B cell (primary cell): ENCODE results near the gene GABPB1. TPM values are rescaled to one million over a fixed set of nuclear protein-coding genes. Genes with fewer than 3 reads are reported as not detected.

ENCODE experiments used
- ATAC-seq: fragments of 200-7000 bp; cut with Tn5 transposase; one replicate; pipeline ENCODE4 v1.10.0; 2021; ENCODE audit warnings: low read depth, mild to moderate bottlenecking, moderate number of reproducible peaks, moderate library complexity
- CTCF ChIA-PET: fragments of 350-600 bp; sonication (Branson Sonifier 250); formaldehyde crosslinking; loops from one replicate; lab custom pipeline; 2021; ENCODE audit warnings: antibody characterized with exemption, inconsistent platforms; lab: Charles Lee
- POLR2A ChIA-PET: fragments of 350-600 bp; sonication (Branson Sonifier 250); formaldehyde crosslinking; loops from one replicate; lab custom pipeline; 2021; ENCODE audit warnings: antibody characterized with exemption; lab: Charles Lee
- DNase-seq: peaks from one replicate; pipeline ENCODE4 v3.0.0; 2013
- H2AFZ ChIP-seq: 2 replicates; pipeline ENCODE4 v1.6.1; 2012; ENCODE audit warnings: mild to moderate bottlenecking, low read depth, low read length; ENCODE audit not compliant: insufficient read depth, poor library complexity, severe bottlenecking
- H3K27ac ChIP-seq, 2 donors: 1 replicate in 1 of 2; 2 replicates in 1 of 2; pipeline ENCODE4 v1.5.1; 2012 to 2013; ENCODE audit warnings: low read length in 2 of 2, mild to moderate bottlenecking in 2 of 2, moderate library complexity in 1 of 2
- H3K27me3 ChIP-seq, 4 experiments: fragments of 200-600 bp in 1 of 4; sonication (generic) in 1 of 4; replicated peaks in 1 of 4; 1 replicate in 2 of 4; 2 replicates in 2 of 4; pipeline versions ENCODE4 v1.6.1 to v1.7.0; 2013 to 2016; ENCODE audit warnings: low read length in 3 of 4, mild to moderate bottlenecking in 2 of 4, mixed read lengths in 1 of 4, moderate library complexity in 1 of 4; ENCODE audit not compliant: insufficient read depth in 4 of 4, control insufficient read depth in 3 of 4; ENCODE audit errors: control extremely low read depth in 1 of 4
- H3K36me3 ChIP-seq, 2 experiments: replicated peaks in 1 of 2; 1 replicate in 1 of 2; 2 replicates in 1 of 2; pipeline versions ENCODE4 v1.6.1 to v1.7.1; 2013; ENCODE audit warnings: low read length in 1 of 2; ENCODE audit not compliant: insufficient read depth in 2 of 2, control insufficient read depth in 1 of 2; ENCODE audit errors: control extremely low read depth in 1 of 2, extremely low read depth in 1 of 2
- H3K4me1 ChIP-seq, 2 donors: fragments of 200-600 bp in 1 of 2; sonication (generic) in 1 of 2; 1 replicate in 1 of 2; 2 replicates in 1 of 2; pipeline versions ENCODE4 v1.5.1 to v1.6.1; 2013 to 2017; ENCODE audit warnings: low read length in 2 of 2; ENCODE audit not compliant: control insufficient read depth in 2 of 2, insufficient read depth in 2 of 2
- H3K4me2 ChIP-seq: replicated peaks from 2 replicates; pipeline ENCODE3; 2012; ENCODE audit warnings: mild to moderate bottlenecking, low read depth, low read length; ENCODE audit not compliant: poor library complexity, severe bottlenecking
- H3K4me3 ChIP-seq, 5 experiments: fragments of 200-600 bp in 1 of 5; sonication (generic) in 1 of 5; 1 replicate in 3 of 5; 2 replicates in 2 of 5; pipeline versions ENCODE4 v1.5.1 to v1.7.0; 2011 to 2016; ENCODE audit warnings: low read length in 4 of 5, mild to moderate bottlenecking in 4 of 5, low read depth in 2 of 5, control low read depth in 1 of 5, moderate library complexity in 1 of 5; ENCODE audit not compliant: insufficient read depth in 1 of 5; ENCODE audit errors: control extremely low read depth in 1 of 5, extremely low read depth in 1 of 5
- H3K79me2 ChIP-seq: fragments of 200-600 bp; sonication (generic); one replicate; pipeline ENCODE4 v1.6.0; 2016; ENCODE audit warnings: low read length; ENCODE audit not compliant: control insufficient read depth, insufficient read depth
- H3K9ac ChIP-seq: fragments of 200-600 bp; sonication (generic); 2 replicates; pipeline ENCODE4 v1.6.1; 2017; ENCODE audit warnings: mild to moderate bottlenecking, low read length, moderate library complexity
- H3K9me3 ChIP-seq, 3 donors: one replicate each; pipeline versions ENCODE4 v1.6.1 to v1.7.1; 2013; ENCODE audit warnings: low read length in 2 of 3; ENCODE audit not compliant: control insufficient read depth in 2 of 3, insufficient read depth in 1 of 3; ENCODE audit errors: control extremely low read depth in 1 of 3
- H4K20me1 ChIP-seq: 2 replicates; pipeline ENCODE4 v1.6.0; 2012; ENCODE audit warnings: mild to moderate bottlenecking, low read length; ENCODE audit not compliant: insufficient read depth, control insufficient read depth, poor library complexity, severe bottlenecking
- H3K27ac Mint-ChIP-seq: one replicate; pipeline ENCODE4 v1.8.0; 2021; ENCODE audit warnings: mixed read lengths
- H3K27me3 Mint-ChIP-seq: one replicate; pipeline ENCODE4 v1.8.0; 2021; ENCODE audit warnings: mixed read lengths
- H3K4me1 Mint-ChIP-seq: one replicate; pipeline ENCODE4 v1.8.0; 2021; ENCODE audit warnings: mixed read lengths
- H3K4me3 Mint-ChIP-seq: one replicate; pipeline ENCODE4 v1.8.0; 2021; ENCODE audit warnings: mixed read lengths
- H3K9me3 Mint-ChIP-seq: one replicate; pipeline ENCODE4 v1.8.0; 2022; ENCODE audit warnings: mixed read lengths; ENCODE audit not compliant: insufficient read depth
- EZH2 ChIP-seq: IDR thresholded peaks from 2 replicates; pipeline ENCODE4 v1.6.1; 2012; ENCODE audit warnings: borderline replicate concordance, low read depth, mild to moderate bottlenecking, moderate library complexity, low read length; ENCODE audit not compliant: insufficient read depth, poor library complexity, severe bottlenecking
- WGBS: methylation state at CpG from one replicate; pipeline ENCODE4 v1.1.5; 2013; ENCODE audit warnings: missing lambda C conversion rate; ENCODE audit not compliant: insufficient coverage; 5-methylcytosine and 5-hydroxymethylcytosine counted together
- intact Hi-C: fragments of 100-400 bp; cut with micrococcal nuclease; formaldehyde crosslinking; loops from one replicate; pipeline ENCODE4 v1.10.0; 2022
- polyA plus RNA-seq: library from polyadenylated mRNA; depleted of rRNA; stranded (reverse); fragments of >200 nt; gene quantifications from 2 replicates; pipeline ENCODE4 v1.2.3, GENCODE V29; 2012
- total RNA-seq, 2 donors: library from RNA; stranded (reverse); fragments of 120-200 nt in 1 of 2; gene quantifications; 1 replicate in 1 of 2; 2 replicates in 1 of 2; pipeline versions ENCODE4 v1.2.3 to v1.2.4, GENCODE V29; 2013 to 2022
- TF ChIP-seq, protein P1 (sequence below): fragments of 200-600 bp; IDR thresholded peaks from one replicate; pipeline ENCODE4 v1.8.0; 2022; ENCODE audit warnings: antibody characterized with exemption, mild to moderate bottlenecking

Gene GABPB1
- total and polyA plus RNA-seq, 2 donors (not counting 1 experiment from before 2014, with no cell fraction given) = 24.1 to 37.1 TPM

DNA sequence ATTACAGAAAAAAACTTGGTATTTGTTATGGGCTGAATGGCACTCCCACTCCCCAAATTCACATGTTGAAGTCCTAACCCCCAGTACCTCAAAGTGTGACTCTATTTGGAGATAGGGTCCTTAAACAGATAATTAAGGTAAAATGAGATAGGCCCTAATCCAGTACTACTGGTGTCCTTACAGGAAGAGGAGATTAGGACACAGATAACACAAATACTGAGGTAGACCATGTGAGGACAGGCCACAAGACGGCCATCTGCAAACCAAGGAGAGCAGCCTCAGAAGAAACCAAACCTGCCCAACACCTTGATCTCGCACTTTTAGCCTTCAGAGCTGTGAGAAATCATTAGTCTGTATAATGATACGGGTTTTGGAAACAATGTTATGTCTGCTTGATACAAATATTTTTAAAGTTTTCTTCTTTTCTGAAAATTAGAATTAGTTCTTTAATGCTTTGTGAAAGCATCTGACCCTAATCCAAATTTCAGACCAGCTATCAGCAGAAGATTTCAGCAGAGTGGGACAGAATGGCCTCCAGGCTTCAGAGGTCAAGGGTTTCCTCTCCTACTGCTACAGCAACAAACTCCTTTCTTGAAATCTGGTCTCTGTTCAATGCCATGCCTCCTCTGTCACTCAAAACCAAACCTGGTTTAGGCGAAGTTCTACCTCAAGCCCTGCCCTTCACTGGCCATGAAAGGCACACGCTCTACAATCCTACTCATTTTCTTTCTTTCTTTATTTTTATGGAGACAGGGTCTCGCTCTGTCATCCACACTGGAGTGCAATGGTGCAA, 67.5 kb downstream of the GABPB1 start:
- Histone ChIP-seq H3K36me3 (peaks cover 0 to 52% of the 10 kb centered on the region in 2 experiments), H3K4me2 (no peak overlapping the region), H3K9me3 (no peaks in the 10 kb centered on the region), H4K20me1 (no peaks in the 10 kb centered on the region), H3K27me3 (no peaks in the 10 kb centered on the region), H3K9ac (no peak overlapping the region), H3K4me1 (no peaks in the 10 kb centered on the region), H3K4me3 (no peak overlapping the region), H3K27ac (no peak overlapping the region), H2AFZ (no peak overlapping the region), H3K79me2 (no peaks in the 10 kb centered on the region)
- Mint-ChIP-seq H3K27ac (no peak overlapping the region), H3K9me3 (no peaks in the 10 kb centered on the region), H3K4me3 (no peak overlapping the region), H3K4me1 (no peaks in the 10 kb centered on the region), H3K27me3 (no peaks in the 10 kb centered on the region)
- DNase-seq = no peak
- no peak for TF ChIP-seq EZH2
- TF ChIP-seq, protein P1, sequence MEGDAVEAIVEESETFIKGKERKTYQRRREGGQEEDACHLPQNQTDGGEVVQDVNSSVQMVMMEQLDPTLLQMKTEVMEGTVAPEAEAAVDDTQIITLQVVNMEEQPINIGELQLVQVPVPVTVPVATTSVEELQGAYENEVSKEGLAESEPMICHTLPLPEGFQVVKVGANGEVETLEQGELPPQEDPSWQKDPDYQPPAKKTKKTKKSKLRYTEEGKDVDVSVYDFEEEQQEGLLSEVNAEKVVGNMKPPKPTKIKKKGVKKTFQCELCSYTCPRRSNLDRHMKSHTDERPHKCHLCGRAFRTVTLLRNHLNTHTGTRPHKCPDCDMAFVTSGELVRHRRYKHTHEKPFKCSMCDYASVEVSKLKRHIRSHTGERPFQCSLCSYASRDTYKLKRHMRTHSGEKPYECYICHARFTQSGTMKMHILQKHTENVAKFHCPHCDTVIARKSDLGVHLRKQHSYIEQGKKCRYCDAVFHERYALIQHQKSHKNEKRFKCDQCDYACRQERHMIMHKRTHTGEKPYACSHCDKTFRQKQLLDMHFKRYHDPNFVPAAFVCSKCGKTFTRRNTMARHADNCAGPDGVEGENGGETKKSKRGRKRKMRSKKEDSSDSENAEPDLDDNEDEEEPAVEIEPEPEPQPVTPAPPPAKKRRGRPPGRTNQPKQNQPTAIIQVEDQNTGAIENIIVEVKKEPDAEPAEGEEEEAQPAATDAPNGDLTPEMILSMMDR = no peak
- ATAC-seq = no peak
- 100% methylated on average over 3 of the region's 6 CpGs for WGBS
- intact Hi-C loops = no loop called here
- ChIA-PET CTCF (interaction anchor here (1.2 kb wide), 1 partner anchor 28 kb away, joined by 3 read pairs; no protein-coding TSS in a partner anchor), POLR2A (no interaction called here)

DNA sequence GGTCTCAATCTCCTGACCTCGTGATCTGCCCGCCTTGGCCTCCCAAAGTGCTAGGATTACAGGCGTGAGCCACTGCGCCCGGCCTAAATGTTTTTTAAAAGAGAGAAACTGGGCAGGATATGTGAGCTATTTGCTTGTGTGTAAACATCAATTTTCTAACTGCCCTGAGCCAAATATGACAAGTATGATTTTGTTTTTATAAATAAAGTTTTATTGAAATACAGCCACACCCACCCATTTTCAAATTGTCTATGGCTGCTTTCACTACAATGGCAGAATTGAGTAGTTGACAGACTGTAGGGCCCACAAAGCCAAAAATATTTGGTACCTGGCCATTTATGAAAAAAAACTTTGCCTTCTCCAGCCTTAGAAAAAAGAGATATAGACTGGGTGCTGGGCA, 73.6 kb downstream of the GABPB1 start:
- Histone ChIP-seq H4K20me1 (no peaks in the 10 kb centered on the region), H3K79me2 (no peaks in the 10 kb centered on the region), H3K36me3 (peaks cover 4 to 32% of the 10 kb centered on the region in 2 experiments), H3K27ac (no peak overlapping the region), H3K9ac (no peak overlapping the region), H3K27me3 (no peaks in the 10 kb centered on the region), H3K4me3 (no peak overlapping the region), H3K4me2 (no peak overlapping the region), H3K9me3 (no peaks in the 10 kb centered on the region), H2AFZ (no peak overlapping the region), H3K4me1 (no peaks in the 10 kb centered on the region)
- ChIA-PET POLR2A (no interaction called here), CTCF (no interaction called here)
- Mint-ChIP-seq H3K4me3 (no peak overlapping the region), H3K27me3 (no peaks in the 10 kb centered on the region), H3K27ac (no peak overlapping the region), H3K9me3 (no peaks in the 10 kb centered on the region), H3K4me1 (no peaks in the 10 kb centered on the region)
- intact Hi-C loops = no loop called here
- DNase-seq (no peak), ATAC-seq (no peak)
- TF ChIP-seq, protein P1 = no peak
- no peak for TF ChIP-seq EZH2
- WGBS = no CpG with 5 or more reads among the region's 5 CpGs
